Ishikawa (cell line): ENCODE data around the gene TBC1D19.

Experiments used
- CEBPB ChIP-seq: IDR thresholded peaks from 2 replicates; pipeline ENCODE4 v1.6.1; 2012
- CREB1 ChIP-seq: IDR thresholded peaks from 2 replicates; pipeline ENCODE4 v1.6.1; 2012; ENCODE audit warnings: low read depth
- EGR1 ChIP-seq: IDR thresholded peaks from 2 replicates; pipeline ENCODE4 v1.6.1; 2012
- EP300 ChIP-seq: IDR thresholded peaks from 2 replicates; pipeline ENCODE4 v1.6.1; 2012; ENCODE audit warnings: borderline replicate concordance
- FOXM1 ChIP-seq: IDR thresholded peaks from 2 replicates; pipeline ENCODE4 v1.6.1; 2012; ENCODE audit warnings: low read depth, borderline replicate concordance
- MAX ChIP-seq: IDR thresholded peaks from 2 replicates; pipeline ENCODE4 v1.6.1; 2012
- NFIC ChIP-seq: IDR thresholded peaks from 2 replicates; pipeline ENCODE4 v1.6.1; 2012
- RAD21 ChIP-seq: IDR thresholded peaks from 2 replicates; pipeline ENCODE4 v1.6.1; 2012; ENCODE audit warnings: low read depth
- REST ChIP-seq: IDR thresholded peaks from 2 replicates; pipeline ENCODE4 v1.6.1; 2012; ENCODE audit warnings: low read depth, mild to moderate bottlenecking
- TAF1 ChIP-seq: IDR thresholded peaks from 2 replicates; pipeline ENCODE4 v1.6.1; 2012; ENCODE audit warnings: low read depth, mild to moderate bottlenecking
- TCF12 ChIP-seq: IDR thresholded peaks from 2 replicates; pipeline ENCODE4 v1.6.1; 2012; ENCODE audit warnings: low read depth
- TEAD4 ChIP-seq: IDR thresholded peaks from 2 replicates; pipeline ENCODE4 v1.6.1; 2012
- USF1 ChIP-seq: IDR thresholded peaks from 2 replicates; pipeline ENCODE4 v1.6.1; 2012
- YY1 ChIP-seq: IDR thresholded peaks from 2 replicates; pipeline ENCODE4 v1.6.1; 2012; ENCODE audit warnings: low read depth
- ZBTB7A ChIP-seq: IDR thresholded peaks from 2 replicates; pipeline ENCODE4 v1.6.1; 2012; ENCODE audit warnings: low read depth

TBC1D19 gene

DNA sequence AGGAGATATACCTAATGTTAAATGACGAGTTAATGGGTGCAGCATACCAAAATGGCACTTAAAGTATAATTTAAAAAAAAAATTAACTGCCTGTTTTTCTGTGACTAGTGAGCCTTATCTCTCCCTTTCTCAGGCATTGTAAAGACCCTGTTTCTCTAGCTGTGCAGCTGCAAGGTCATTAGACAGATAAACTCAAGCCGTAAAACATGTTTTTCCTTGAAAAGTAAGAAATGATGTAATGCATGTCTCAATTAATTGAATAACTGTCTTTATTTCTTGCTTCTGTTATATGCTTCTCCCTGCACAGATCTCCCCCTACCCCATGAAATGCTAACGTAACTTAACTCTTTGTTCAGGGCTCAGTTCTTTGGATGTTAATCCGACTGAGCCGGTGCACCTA, 10.5 kb downstream of the TBC1D19 start:
- TF ChIP-seq ZBTB7A (no peak), REST (no peak), MAX (no peak), FOXM1 (no peak), CREB1 (no peak), TAF1 (no peak), EP300 (no peak), CEBPB (no peak), NFIC (no peak), RAD21 (no peak), TEAD4 (no peak), YY1 (no peak)

- no peak for TF ChIP-seq EP300
- no peak for TF ChIP-seq TCF12
- no peak for TF ChIP-seq REST
- TF ChIP-seq YY1 = no peak
- TF ChIP-seq ZBTB7A = no peak
- TF ChIP-seq NFIC = no peak
- no peak for TF ChIP-seq TAF1
- TF ChIP-seq CEBPB = no peak
- no peak for TF ChIP-seq USF1
- no peak for TF ChIP-seq TEAD4
Observed at GRCh38 chr4:26594778-26595177, 10.9 kb downstream of the TBC1D19 start.

DNA sequence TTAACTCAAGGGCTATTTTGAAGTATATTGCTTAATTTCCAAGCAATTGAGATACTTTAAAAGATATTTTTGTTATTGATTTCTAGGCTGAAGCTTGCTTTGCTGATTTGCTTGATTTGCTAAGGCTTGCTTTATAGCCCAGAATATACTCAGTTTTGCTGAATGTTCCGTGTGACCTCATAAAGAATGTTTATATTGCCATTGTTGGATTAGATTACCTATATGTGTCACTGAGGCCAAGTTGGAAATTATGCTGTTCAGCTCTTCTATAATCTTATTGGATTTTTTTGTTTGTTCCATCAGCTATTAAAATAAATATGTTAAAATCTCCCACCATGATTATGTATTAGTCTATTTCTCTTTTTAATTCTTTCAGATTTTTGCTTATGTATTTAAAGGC, 13.0 kb downstream of the TBC1D19 start:
- TF ChIP-seq YY1 (no peak), REST (no peak), MAX (no peak), TCF12 (no peak), ZBTB7A (no peak), FOXM1 (no peak), CREB1 (no peak), USF1 (no peak), EP300 (no peak), TEAD4 (no peak), RAD21 (no peak), TAF1 (no peak), NFIC (no peak), EGR1 (no peak), CEBPB (no peak)

DNA sequence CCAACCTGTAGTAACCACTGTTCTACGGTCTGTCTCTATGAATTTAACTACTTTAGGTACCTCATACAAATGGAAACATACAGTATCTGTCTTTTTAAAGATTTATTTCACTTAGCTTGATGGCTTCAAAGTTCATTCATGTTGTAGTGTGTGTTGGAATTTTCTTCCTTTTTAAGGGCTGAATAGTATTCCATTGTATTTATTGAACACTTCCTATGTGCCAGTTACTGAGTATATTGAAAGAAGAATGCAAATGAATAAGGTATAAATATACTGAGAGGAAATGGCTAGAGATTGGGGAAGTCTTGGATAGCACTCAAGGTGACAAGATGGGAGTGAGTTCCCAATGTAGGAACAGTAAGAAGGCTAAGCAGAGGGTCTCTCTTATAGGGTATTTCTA, 17.3 kb downstream of the TBC1D19 start:
- TF ChIP-seq MAX (no peak), TAF1 (no peak)

DNA sequence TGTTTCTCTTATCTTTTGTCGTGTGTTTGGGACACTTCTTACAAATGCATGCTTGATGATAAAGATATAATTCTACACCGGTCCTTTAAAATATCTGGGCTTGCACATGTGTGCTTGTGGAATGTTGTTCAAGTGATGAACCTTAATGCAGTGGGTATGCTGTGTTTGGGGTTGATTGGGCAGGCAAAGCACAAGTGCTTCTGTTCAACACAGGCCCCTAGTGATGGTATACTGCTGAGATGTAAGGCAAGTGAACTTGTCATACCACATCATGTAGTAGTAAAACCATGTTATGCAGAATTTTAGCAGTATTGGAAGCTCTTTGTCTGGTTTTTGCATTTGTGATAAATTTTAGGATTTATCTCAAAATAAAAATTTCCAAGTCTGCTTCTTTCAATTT, 23.9 kb downstream of the TBC1D19 start:
- TF ChIP-seq TCF12 = no peak
- TF ChIP-seq NFIC = no peak
- TF ChIP-seq TEAD4 = no peak
- TF ChIP-seq EP300 = no peak
- TF ChIP-seq TAF1 = no peak
- no peak for TF ChIP-seq ZBTB7A
- TF ChIP-seq USF1 = no peak
- no peak for TF ChIP-seq EGR1
- no peak for TF ChIP-seq MAX
- no peak for TF ChIP-seq REST
- no peak for TF ChIP-seq FOXM1
- TF ChIP-seq CEBPB = no peak
- no peak for TF ChIP-seq CREB1
